Fibroblast of pulmonary artery (primary cell): ENCODE measurements around the gene PLA2G2C.

Experiments used
- DNase-seq: peaks from one replicate; pipeline ENCODE4 v3.0.0-alpha.2; 2010; ENCODE audit warnings: low read depth
- H3K4me3 ChIP-seq: replicated peaks from 2 replicates; pipeline ENCODE4 v1.5.1; 2011; ENCODE audit warnings: low read depth, mild to moderate bottlenecking, control low read depth, low read length, moderate library complexity
- CTCF ChIP-seq: IDR thresholded peaks from 2 replicates; pipeline ENCODE4 v1.5.1; 2011; ENCODE audit warnings: mild to moderate bottlenecking, control low read depth, low read length, inconsistent platforms; ENCODE audit errors: missing control alignments

PLA2G2C gene

GRCh38 chr1:20142001-20142710 lies 44.2 kb downstream of the PLA2G2C start:
- TF ChIP-seq CTCF = no peak
- DNase-seq = no peak

GRCh38 chr1:20141466-20141865 lies 44.9 kb downstream of the PLA2G2C start:
- no peak for TF ChIP-seq CTCF
- H3K4me3 ChIP-seq = no peak overlapping the region
- DNase-seq = no peak

More at GRCh38 chr1:20142001-20142710, 44.2 kb downstream of the PLA2G2C start:
- H3K4me3 ChIP-seq = no peak overlapping the region

- no peak for TF ChIP-seq CTCF
- no peak for DNase-seq
- no peak overlapping the region for H3K4me3 ChIP-seq
These were observed 45.3 kb downstream of the PLA2G2C start for GRCh38 chr1:20141001-20141400.

- no peak for DNase-seq
- no peak overlapping the region for H3K4me3 ChIP-seq
- TF ChIP-seq CTCF = no peak
These were observed 46.3 kb downstream of the PLA2G2C start for GRCh38 chr1:20139776-20140612.

GRCh38 chr1:20138961-20139550 lies 47.3 kb downstream of the PLA2G2C start, which contains the start of gene PLA2G2F:
Gene PLA2G2F, plus strand, starts transcription at chr1:20139323. Its CDS starts 105 bp downstream, at chr1:20139428.
- DNase-seq = no peak
- TF ChIP-seq CTCF = no peak
- no peak within 1 kb of the TSS for H3K4me3 ChIP-seq

GRCh38 chr1:20138346-20138745 lies 48.0 kb downstream of the PLA2G2C start:
- H3K4me3 ChIP-seq = no peak overlapping the region
- no peak for DNase-seq
- TF ChIP-seq CTCF = no peak
